ENCODE data around the gene C16orf95. TPM values are rescaled to one million over a fixed set of nuclear protein-coding genes. Genes with fewer than 3 reads are reported as not detected.

C16orf95 gene
- total RNA-seq, 2 experiments from 2014 or later, result 11.5 to 13.6 TPM

- Mint-ChIP-seq H3K9me3 (no peaks in the 10 kb centered on the region), H3K27me3 (no peaks in the 10 kb centered on the region), H3K4me3 (no peak overlapping the region), H3K4me1 (ENCODE audit: low read depth) (peaks cover 21% of the 10 kb centered on the region), H3K36me3 (ENCODE audit: low read depth) (peaks cover 35% of the 10 kb centered on the region), H3K27ac (no peak overlapping the region)
- intact Hi-C loops (cut with micrococcal nuclease), result no loop called here
- no peak for TF ChIP-seq CTCF (IDR thresholded peaks at IDR 0.05)
- CTCF ChIA-PET, result interaction anchor here (0.7 kb wide), 1 partner anchor 20 kb away, joined by 3 read pairs; no protein-coding TSS in a partner anchor
- ATAC-seq (no peak), DNase-seq (no peak)
- POLR2A ChIA-PET, result no interaction called here
Measured at GRCh38 chr16:87336434-87337240, 19.4 kb upstream of the C16orf95 start.

GRCh38 chr16:87335625-87336433 is 18.6 kb upstream of the C16orf95 start:
- DNase-seq (no peak), ATAC-seq (peak; percentile 40)
- TF ChIP-seq CTCF (IDR thresholded peaks at IDR 0.05), result no peak
- no peaks in the 10 kb centered on the region for H3K27me3 Mint-ChIP-seq
- H3K4me3 Mint-ChIP-seq, result no peak overlapping the region
- peak overlapping the region; percentile 27 for H3K27ac Mint-ChIP-seq
- H3K4me1 Mint-ChIP-seq (ENCODE audit: low read depth), result peaks cover 20% of the 10 kb centered on the region
- intact Hi-C loops (cut with micrococcal nuclease), result no loop called here
- CTCF ChIA-PET, result interaction anchor here (1.1 kb wide), 1 partner anchor 59 kb away, joined by 3 read pairs; no protein-coding TSS in a partner anchor
- POLR2A ChIA-PET, result no interaction called here
- peaks cover 34% of the 10 kb centered on the region for H3K36me3 Mint-ChIP-seq (ENCODE audit: low read depth)
- no peaks in the 10 kb centered on the region for H3K9me3 Mint-ChIP-seq

DNA sequence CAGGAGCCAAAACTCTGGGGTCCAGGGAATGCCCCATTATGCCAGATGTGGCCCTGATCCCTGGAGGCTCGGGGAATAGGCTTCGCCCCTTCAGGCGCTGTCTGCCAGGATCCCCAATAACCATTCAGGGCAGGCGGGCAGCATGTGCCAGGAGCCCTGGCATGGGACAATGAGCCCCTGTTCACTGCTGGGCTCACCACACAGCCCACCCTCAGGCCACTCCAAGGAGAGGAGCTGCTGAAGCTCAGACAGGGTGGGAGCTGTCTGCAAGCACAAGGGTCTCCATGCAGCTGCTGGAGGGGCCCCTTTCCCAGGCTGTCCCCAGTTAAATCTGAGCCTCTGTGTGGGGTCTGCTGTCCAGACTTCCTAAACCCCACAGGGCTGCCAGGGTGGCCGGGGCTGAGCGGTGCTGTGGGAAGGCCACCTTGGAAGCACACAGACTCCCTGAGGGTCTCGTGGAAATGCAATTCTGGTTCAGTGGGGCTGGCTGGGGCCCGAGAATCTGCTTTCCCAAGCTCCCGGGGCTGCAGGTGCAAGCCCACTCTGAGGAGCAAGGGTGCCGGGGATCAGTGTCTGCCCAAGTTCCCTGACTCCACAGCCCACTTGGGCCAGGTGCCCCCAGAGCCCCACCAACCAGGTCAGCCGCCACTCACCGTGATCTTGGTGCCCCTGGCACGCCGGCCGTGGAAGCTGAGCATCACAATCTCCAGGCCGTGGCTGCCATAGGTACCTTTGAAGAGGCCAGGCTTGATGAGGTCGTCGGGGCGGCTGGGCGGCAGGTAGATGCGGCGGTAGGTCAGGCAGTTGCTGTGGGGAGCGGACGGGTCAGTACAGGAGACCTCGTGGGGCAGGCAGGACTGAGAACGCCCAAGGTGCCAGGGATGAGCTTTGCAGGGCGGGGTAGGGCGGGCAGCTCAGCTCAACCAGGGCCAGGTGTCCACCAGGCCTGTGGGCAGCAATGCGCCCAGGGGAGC is 17.7 kb upstream of the C16orf95 start:
- TF ChIP-seq CTCF (IDR thresholded peaks at IDR 0.05), result no peak
- Mint-ChIP-seq H3K36me3 (ENCODE audit: low read depth) (peaks cover 28% of the 10 kb centered on the region), H3K9me3 (no peaks in the 10 kb centered on the region), H3K4me1 (ENCODE audit: low read depth) (peaks cover 20% of the 10 kb centered on the region), H3K27me3 (no peaks in the 10 kb centered on the region), H3K4me3 (no peak overlapping the region), H3K27ac (no peak overlapping the region)
- ATAC-seq (no peak), DNase-seq (no peak)
- CTCF ChIA-PET, result interaction anchor here (0.8 to 1.1 kb wide), 2 partner anchors 21 to 60 kb away, joined by 3 read pairs; no protein-coding TSS in a partner anchor
- intact Hi-C loops (cut with micrococcal nuclease), result no loop called here
- POLR2A ChIA-PET, result interaction anchor here (0.6 kb wide), 1 partner anchor 24 kb away, joined by 3 read pairs; no protein-coding TSS in a partner anchor

GRCh38 chr16:87333581-87334331 is 16.6 kb upstream of the C16orf95 start:
- POLR2A ChIA-PET, result interaction anchor here (2.8 kb wide), 1 partner anchor 12 kb away, joined by 7 read pairs; no protein-coding TSS in a partner anchor
- Mint-ChIP-seq H3K27ac (no peak overlapping the region), H3K27me3 (no peaks in the 10 kb centered on the region), H3K4me3 (no peak overlapping the region), H3K4me1 (ENCODE audit: low read depth) (peaks cover 18% of the 10 kb centered on the region), H3K36me3 (ENCODE audit: low read depth) (peaks cover 20% of the 10 kb centered on the region), H3K9me3 (no peaks in the 10 kb centered on the region)
- no peak for ATAC-seq
- intact Hi-C loops (cut with micrococcal nuclease), result no loop called here
- CTCF ChIA-PET, result no interaction called here
- no peak for TF ChIP-seq CTCF (IDR thresholded peaks at IDR 0.05)
- no peak for DNase-seq
